H1 (cell line): ENCODE measurements around the gene UBE2I. TPM values are rescaled to one million over a fixed set of nuclear protein-coding genes. Genes with fewer than 3 reads are reported as not detected.

Experiments used
- CTCF ChIA-PET: fragments of 300-600 bp; sonication (Branson Sonifier 250); formaldehyde crosslinking; loops from one replicate; lab custom pipeline; 2021; ENCODE audit not compliant: partially characterized antibody; lab: Charles Lee
- POLR2A ChIA-PET: fragments of 300-600 bp; sonication (Branson Sonifier 250); formaldehyde crosslinking; loops from one replicate; lab custom pipeline; 2021; ENCODE audit warnings: inconsistent platforms; ENCODE audit not compliant: partially characterized antibody; lab: Charles Lee
- DNase-seq, 2 experiments: peaks; one replicate each; pipeline versions ENCODE4 v3.0.0 to v3.0.0-alpha.2; 2010 to 2022; ENCODE audit warnings: low spot score in 2 of 2, low read depth in 1 of 2, mixed read lengths in 1 of 2
- FAIRE-seq: peaks from 2 replicates; lab custom pipeline; 2011; peaks lifted over from hg19 to GRCh38; lab: Jason Lieb, UNC
- H2AFZ ChIP-seq: 2 replicates; pipeline ENCODE4 v1.8.1; 2012; ENCODE audit warnings: low read length, inconsistent platforms
- H2AK5ac ChIP-seq: 2 replicates; pipeline ENCODE4 v1.6.1; 2013; ENCODE audit warnings: low read depth, low read length
- H2BK120ac ChIP-seq: replicated peaks from 2 replicates; pipeline ENCODE3; 2013; ENCODE audit warnings: low read depth, low read length, inconsistent platforms
- H2BK12ac ChIP-seq: 2 replicates; pipeline ENCODE4 v1.6.1; 2013; ENCODE audit warnings: low read depth, low read length
- H2BK15ac ChIP-seq: 2 replicates; pipeline ENCODE4 v1.6.1; 2013; ENCODE audit warnings: low read length
- H2BK20ac ChIP-seq: 2 replicates; pipeline ENCODE4 v1.6.1; 2013; ENCODE audit warnings: low read length
- H2BK5ac ChIP-seq: 2 replicates; pipeline ENCODE4 v1.6.1; 2013; ENCODE audit warnings: low read depth, low read length
- H3K14ac ChIP-seq: 2 replicates; pipeline ENCODE4 v1.6.1; 2013; ENCODE audit warnings: inconsistent platforms; ENCODE audit not compliant: insufficient read length
- H3K18ac ChIP-seq: 2 replicates; pipeline ENCODE4 v1.6.1; 2013; ENCODE audit warnings: low read length; ENCODE audit errors: extremely low read depth
- H3K23ac ChIP-seq: 2 replicates; pipeline ENCODE4 v1.6.1; 2013; ENCODE audit warnings: inconsistent platforms; ENCODE audit not compliant: insufficient read length
- H3K23me2 ChIP-seq: 2 replicates; pipeline ENCODE4 v1.6.1; 2013; ENCODE audit warnings: low read depth, low read length
- H3K27ac ChIP-seq: 2 replicates; pipeline ENCODE4 v1.6.1; 2011; ENCODE audit warnings: low read depth, low read length, inconsistent platforms
- H3K27me3 ChIP-seq, 4 experiments: replicated peaks in 1 of 4; 1 replicate in 1 of 4; 2 replicates in 3 of 4; pipeline versions ENCODE4 v1.6.1 to v1.8.1; 2011 to 2013; ENCODE audit warnings: low read length in 3 of 4, mild to moderate bottlenecking in 3 of 4, inconsistent platforms in 2 of 4, mixed read lengths in 2 of 4, moderate library complexity in 1 of 4; ENCODE audit not compliant: control insufficient read depth in 3 of 4, insufficient read depth in 3 of 4; ENCODE audit errors: extremely low read depth in 1 of 4
- H3K36me3 ChIP-seq, 4 experiments: 2 replicates each; pipeline versions ENCODE4 v1.6.1 to v1.8.1; 2011 to 2013; ENCODE audit warnings: mild to moderate bottlenecking in 4 of 4, low read length in 3 of 4, moderate library complexity in 2 of 4, control low read depth in 1 of 4, inconsistent platforms in 1 of 4; ENCODE audit not compliant: insufficient read depth in 4 of 4, control insufficient read depth in 2 of 4
- H3K4ac ChIP-seq: replicated peaks from 2 replicates; pipeline ENCODE3; 2013; ENCODE audit warnings: low read length, low read depth, mixed read lengths, inconsistent platforms; ENCODE audit not compliant: insufficient read length
- H3K4me1 ChIP-seq, 4 experiments: replicated peaks in 1 of 4; 1 replicate in 1 of 4; 2 replicates in 3 of 4; pipeline versions ENCODE4 v1.6.1 to v1.8.1; 2011 to 2013; ENCODE audit warnings: low read length in 3 of 4, inconsistent platforms in 2 of 4, mixed read lengths in 1 of 4; ENCODE audit not compliant: insufficient read depth in 4 of 4, control insufficient read depth in 3 of 4
- H3K4me2 ChIP-seq, 2 experiments: 2 replicates each; pipeline versions ENCODE4 v1.6.1 to v1.8.1; 2011 to 2013; ENCODE audit warnings: low read depth in 2 of 2, low read length in 2 of 2, control low read depth in 1 of 2, inconsistent platforms in 1 of 2, mild to moderate bottlenecking in 1 of 2; ENCODE audit not compliant: insufficient read depth in 1 of 2
- H3K4me3 ChIP-seq, 4 experiments: fragments of 200-600, 300-600 bp in 1 of 4; sonication (generic), shearing (Covaris generic), sonication (Bioruptor Twin) in 1 of 4; 2 replicates each; pipeline versions ENCODE4 v1.5.1 to v1.8.1; 2011 to 2016; ENCODE audit warnings: low read length in 4 of 4, low read depth in 3 of 4, control low read depth in 2 of 4, inconsistent platforms in 2 of 4, mild to moderate bottlenecking in 2 of 4, mixed read lengths in 1 of 4, moderate library complexity in 1 of 4; ENCODE audit not compliant: insufficient read depth in 2 of 4; ENCODE audit errors: extremely low read depth in 1 of 4
- H3K56ac ChIP-seq: replicated peaks from 2 replicates; pipeline ENCODE3; 2013; ENCODE audit warnings: low read depth, mild to moderate bottlenecking, mixed read lengths, low read length, inconsistent platforms; ENCODE audit not compliant: insufficient read length
- H3K79me1 ChIP-seq: 2 replicates; pipeline ENCODE4 v1.6.1; 2013; ENCODE audit warnings: low read depth, low read length, control low read depth
- H3K79me2 ChIP-seq, 2 experiments: 2 replicates each; pipeline versions ENCODE4 v1.6.1 to v1.8.1; 2012 to 2013; ENCODE audit warnings: low read length in 2 of 2, mild to moderate bottlenecking in 2 of 2, inconsistent platforms in 1 of 2; ENCODE audit not compliant: insufficient read depth in 2 of 2, control insufficient read depth in 1 of 2
- H3K9ac ChIP-seq, 4 experiments: replicated peaks in 1 of 4; 1 replicate in 1 of 4; 2 replicates in 3 of 4; pipeline versions ENCODE4 v1.6.1 to v1.8.1; 2011 to 2013; ENCODE audit warnings: low read depth in 3 of 4, low read length in 3 of 4, control low read depth in 2 of 4, mild to moderate bottlenecking in 2 of 4, moderate library complexity in 2 of 4, inconsistent platforms in 1 of 4; ENCODE audit errors: extremely low read depth in 1 of 4
- H3K9me3 ChIP-seq, 2 experiments: 2 replicates each; pipeline versions ENCODE4 v1.6.1 to v1.8.1; 2012 to 2013; ENCODE audit warnings: mild to moderate bottlenecking in 2 of 2, moderate library complexity in 2 of 2, control low read depth in 1 of 2, inconsistent platforms in 1 of 2, low read depth in 1 of 2, low read length in 1 of 2, mixed read lengths in 1 of 2; ENCODE audit not compliant: insufficient read depth in 2 of 2
- H4K20me1 ChIP-seq, 2 experiments: replicated peaks in 1 of 2; 2 replicates each; pipeline versions ENCODE3 to v1.8.1; 2011 to 2013; ENCODE audit warnings: inconsistent platforms in 2 of 2, low read length in 2 of 2, mild to moderate bottlenecking in 1 of 2; ENCODE audit not compliant: insufficient read depth in 2 of 2, control insufficient read depth in 1 of 2
- H4K5ac ChIP-seq: 2 replicates; pipeline ENCODE4 v1.6.1; 2013; ENCODE audit warnings: low read length, low read depth, mixed read lengths, inconsistent platforms; ENCODE audit not compliant: insufficient read length
- H4K8ac ChIP-seq: 2 replicates; pipeline ENCODE4 v1.8.0; 2013; ENCODE audit warnings: mild to moderate bottlenecking, moderate library complexity, low read length, inconsistent platforms; ENCODE audit not compliant: insufficient read depth; ENCODE audit errors: extremely low read depth
- H4K91ac ChIP-seq: replicated peaks from 2 replicates; pipeline ENCODE3; 2013; ENCODE audit warnings: low read length, mixed read lengths, inconsistent platforms; ENCODE audit not compliant: insufficient read length
- ATF2 ChIP-seq: IDR thresholded peaks from 2 replicates; pipeline ENCODE4 v1.6.1; 2012; ENCODE audit warnings: low read length, inconsistent platforms
- ATF3 ChIP-seq: IDR thresholded peaks from 2 replicates; pipeline ENCODE4 v1.6.1; 2011; ENCODE audit warnings: low read depth, mild to moderate bottlenecking, low read length; ENCODE audit not compliant: insufficient read depth
- BACH1 ChIP-seq: IDR thresholded peaks from 2 replicates; pipeline ENCODE4 v1.6.1; 2012; ENCODE audit warnings: low read length, improper control_type of control experiment
- HDAC2 ChIP-seq, 2 experiments: fragments of 300-600 bp in 1 of 2; sonication (generic) in 1 of 2; IDR thresholded peaks; 2 replicates each; pipeline ENCODE4 v1.6.1; 2011 to 2012; ENCODE audit warnings: low read depth in 2 of 2, low read length in 2 of 2, mild to moderate bottlenecking in 2 of 2, moderate library complexity in 2 of 2, borderline replicate concordance in 1 of 2, inconsistent platforms in 1 of 2
- POLR2AphosphoS5 ChIP-seq: IDR thresholded peaks from 2 replicates; pipeline ENCODE4 v1.6.1; 2011; ENCODE audit warnings: low read depth, low read length
- RFX5 ChIP-seq: IDR thresholded peaks from 2 replicates; pipeline ENCODE4 v1.6.1; 2011; ENCODE audit warnings: low read depth, low read length, improper control_type of control experiment, borderline replicate concordance
- whole genome bisulfite sequencing, 2 experiments: shearing (Covaris generic) in 1 of 2; methylation state at CpG; one replicate each; pipeline versions ENCODE4 v1.1.6 to v1.1.7; 2013 to 2015; ENCODE audit warnings: low lambda C conversion rate in 2 of 2, mixed read lengths in 2 of 2, inconsistent platforms in 1 of 2, low coverage in 1 of 2, missing lambda C conversion rate in 1 of 2; ENCODE audit not compliant: insufficient replicate concordance in 2 of 2, insufficient coverage in 1 of 2, insufficient read length in 1 of 2; ENCODE audit errors: extremely low coverage in 1 of 2, missing lambda C conversion rate in 1 of 2; 5-methylcytosine and 5-hydroxymethylcytosine counted together
- polyA plus RNA-seq, 7 experiments: library from polyadenylated mRNA; depleted of rRNA in 3 of 7; stranded (reverse) in 5 of 7; unstranded in 2 of 7; fragments of >200 nt in 5 of 7; fragments of 200-250 nt in 2 of 7; gene quantifications; 1 replicate in 5 of 7; 2 replicates in 1 of 7; 4 replicates in 1 of 7; pipeline versions ENCODE4 v1.2.1 to v1.2.3, GENCODE V29; 2011 to 2013; ENCODE audit warnings: missing spikeins in 2 of 7, mixed read lengths in 2 of 7
- total RNA-seq: library from RNA; stranded (reverse); fragmentation: NEBNext Ultra II Directional; extraction: Animal tissue kit (Norgen Biotek cat#: 25700); gene quantifications from 2 replicates; pipeline ENCODE4 v1.2.1, GENCODE V29; 2021

UBE2I gene
- total and polyA plus RNA-seq, 2 of the 8 experiments (the other 6 are each of a cell fraction or from before 2014, with no cell fraction given), result 148 to 268 TPM

- TF ChIP-seq ATF2 (no peak), RFX5 (no peak), BACH1 (no peak), POLR2AphosphoS5 (peak; percentile 69; the same call in 1 of the 2 replicates), ATF3 (no peak), HDAC2 (IDR thresholded peaks at IDR 0.05; ENCODE audit: borderline replicate concordance in 1 of 2, low read depth in 2 of 2, low read length in 2 of 2) (no peak)
- no peak overlapping the region for H2BK20ac ChIP-seq
- H3K14ac ChIP-seq, result no peak overlapping the region
- peaks cover 18% of the 10 kb centered on the region for H3K23me2 ChIP-seq
- H4K8ac ChIP-seq, result no peak overlapping the region; the same call in 1 of the 2 replicates
- peaks cover 9% of the 10 kb centered on the region; the same call in 1 of the 2 replicates for H3K79me1 ChIP-seq
- no peak for DNase-seq
- 92% methylated on average over 15 of the region's 15 CpGs; no CpG with 5 or more reads in 1 of the 2 experiments for WGBS, 2 experiments
- H3K27ac ChIP-seq, result no peak overlapping the region
- CTCF ChIA-PET, result interaction anchor here (1.0 to 1.3 kb wide), 5 partner anchors 12 to 34 kb away, joined by 3 to 4 read pairs (median 4); no protein-coding TSS in a partner anchor
- peaks cover 36 to 71% of the 10 kb centered on the region in 2 experiments for H3K79me2 ChIP-seq
- no peak overlapping the region for H2BK12ac ChIP-seq
- no peak overlapping the region for H2AK5ac ChIP-seq
- no peak overlapping the region for H4K5ac ChIP-seq
- FAIRE-seq, result no peak
- no peak overlapping the region for H3K18ac ChIP-seq
- no peaks in the 10 kb centered on the region for H3K27me3 ChIP-seq
- no peak overlapping the region for H4K91ac ChIP-seq
- no peak overlapping the region for H2BK15ac ChIP-seq
- no peak overlapping the region for H3K23ac ChIP-seq
- peaks cover 23 to 51% (median 38%) of the 10 kb centered on the region in 4 experiments; a peak in 7 of 8 replicates for H3K36me3 ChIP-seq
- H3K9me3 ChIP-seq, result no peaks in the 10 kb centered on the region
- H2BK120ac ChIP-seq, result no peak overlapping the region
- no peak overlapping the region for H3K9ac ChIP-seq
- H3K4ac ChIP-seq, result no peak overlapping the region
- H3K4me2 ChIP-seq, result no peak overlapping the region
- POLR2A ChIA-PET, result interaction anchor here (1.6 to 11.4 kb wide), 5 partner anchors 11 to 33 kb away, joined by 5 to 106 read pairs (median 13); no protein-coding TSS in a partner anchor
- no peak overlapping the region for H3K4me3 ChIP-seq
- no peak overlapping the region for H3K56ac ChIP-seq
- H2AFZ ChIP-seq, result no peak overlapping the region
- H4K20me1 ChIP-seq, result peaks cover 52 to 60% of the 10 kb centered on the region in 2 experiments
- peaks cover 0 to 12% (median 5%) of the 10 kb centered on the region in 4 experiments; a peak in 5 of 7 replicates for H3K4me1 ChIP-seq
- no peak overlapping the region for H2BK5ac ChIP-seq
These were observed 3.5 kb downstream of the UBE2I start for GRCh38 chr16:1312903-1313302.
